IMR-90 (cell line): ENCODE results near the gene COL4A2. TPM values are rescaled to one million over a fixed set of nuclear protein-coding genes. Genes with fewer than 3 reads are reported as not detected.

ENCODE experiments used
- ATAC-seq: fragments of 200-7000 bp; cut with Tn5 transposase; 2 replicates; pipeline ENCODE4 v1.9.1; 2020; ENCODE audit warnings: low read depth, mild to moderate bottlenecking, moderate library complexity
- BruUV-seq: library from RNA; stranded (reverse); fragments of 400-500 nt; replicated peaks from 2 replicates; lab custom pipeline; 2021; lab: Mats Ljungman, UMichigan
- CTCF ChIA-PET: fragments of 300-600 bp; formaldehyde crosslinking; extraction: SDS; loops from one replicate; lab custom pipeline; 2021; ENCODE audit warnings: antibody characterized with exemption; lab: Yijun Ruan, JAX
- POLR2A ChIA-PET: fragments of 300-600 bp; sonication (Branson Sonifier 250); formaldehyde crosslinking; loops from one replicate; lab custom pipeline; 2022; ENCODE audit warnings: antibody characterized with exemption; ENCODE audit not compliant: unreplicated experiment; lab: Charles Lee
- DNase-seq: peaks from one replicate; pipeline ENCODE4 v3.0.0; 2013
- H2AFZ ChIP-seq: replicated peaks from 2 replicates; pipeline ENCODE3; 2013; ENCODE audit warnings: low read length, mild to moderate bottlenecking; ENCODE audit not compliant: poor library complexity
- H2AK5ac ChIP-seq: 2 replicates; pipeline ENCODE4 v1.6.1; 2013; ENCODE audit warnings: low read depth, low read length, inconsistent platforms
- H2AK9ac ChIP-seq: replicated peaks from 2 replicates; pipeline ENCODE3; 2013; ENCODE audit warnings: mild to moderate bottlenecking, low read depth, low read length, moderate library complexity; ENCODE audit not compliant: poor library complexity
- H2BK120ac ChIP-seq: 2 replicates; pipeline ENCODE4 v1.6.1; 2013; ENCODE audit warnings: low read depth, low read length, inconsistent platforms
- H2BK15ac ChIP-seq: 3 replicates; pipeline ENCODE4 v1.6.1; 2013; ENCODE audit warnings: low read depth, low read length, inconsistent platforms
- H2BK20ac ChIP-seq: 2 replicates; pipeline ENCODE4 v1.6.1; 2013; ENCODE audit warnings: low read depth, mild to moderate bottlenecking, inconsistent platforms, low read length, moderate library complexity
- H2BK5ac ChIP-seq: 2 replicates; pipeline ENCODE4 v1.6.1; 2013; ENCODE audit warnings: mild to moderate bottlenecking, low read depth, low read length, inconsistent platforms; ENCODE audit not compliant: poor library complexity, severe bottlenecking
- H3K14ac ChIP-seq: replicated peaks from 2 replicates; pipeline ENCODE4 v1.6.1; 2013; ENCODE audit warnings: low read depth, low read length, inconsistent platforms
- H3K18ac ChIP-seq: 2 replicates; pipeline ENCODE4 v1.6.1; 2013; ENCODE audit warnings: low read depth, low read length, control low read depth
- H3K23ac ChIP-seq: 2 replicates; pipeline ENCODE4 v1.6.1; 2013; ENCODE audit warnings: low read depth, low read length, inconsistent platforms
- H3K27ac ChIP-seq: 2 replicates; pipeline ENCODE4 v1.5.1; 2013; ENCODE audit warnings: mild to moderate bottlenecking, control low read depth, low read length; ENCODE audit not compliant: insufficient read depth
- H3K27me3 ChIP-seq: 2 replicates; pipeline ENCODE4 v1.6.1; 2013; ENCODE audit warnings: low read length; ENCODE audit not compliant: control insufficient read depth, insufficient read depth
- H3K36me3 ChIP-seq: 2 replicates; pipeline ENCODE4 v1.6.1; 2013; ENCODE audit warnings: low read length, mixed read lengths; ENCODE audit not compliant: control insufficient read depth, insufficient read depth
- H3K4ac ChIP-seq: 2 replicates; pipeline ENCODE4 v1.6.1; 2013; ENCODE audit warnings: low read depth, low read length, inconsistent platforms
- H3K4me1 ChIP-seq: 2 replicates; pipeline ENCODE4 v1.6.1; 2013; ENCODE audit warnings: low read length, mixed read lengths; ENCODE audit not compliant: control insufficient read depth, insufficient read depth
- H3K4me2 ChIP-seq: 2 replicates; pipeline ENCODE4 v1.6.1; 2013; ENCODE audit warnings: low read depth, mild to moderate bottlenecking, control low read depth, low read length, moderate library complexity
- H3K4me3 ChIP-seq: 2 replicates; pipeline ENCODE4 v1.5.1; 2013; ENCODE audit warnings: low read depth, mild to moderate bottlenecking, control low read depth, low read length, moderate library complexity; ENCODE audit not compliant: insufficient read depth
- H3K56ac ChIP-seq: 2 replicates; pipeline ENCODE4 v1.6.1; 2013; ENCODE audit warnings: low read length, inconsistent platforms; ENCODE audit not compliant: insufficient read depth; ENCODE audit errors: extremely low read depth
- H3K79me1 ChIP-seq, 2 experiments: 2 replicates each; pipeline ENCODE4 v1.6.1; 2013; ENCODE audit warnings: low read length in 2 of 2, inconsistent platforms in 1 of 2, low read depth in 1 of 2
- H3K9ac ChIP-seq: 2 replicates; pipeline ENCODE4 v1.6.1; 2013; ENCODE audit warnings: low read depth, low read length, control low read depth
- H3K9me1 ChIP-seq: 2 replicates; pipeline ENCODE4 v1.6.1; 2013; ENCODE audit warnings: low read length, inconsistent platforms; ENCODE audit not compliant: insufficient read depth
- H3K9me3 ChIP-seq: 2 replicates; pipeline ENCODE4 v1.6.1; 2013; ENCODE audit warnings: low read length; ENCODE audit not compliant: control insufficient read depth, insufficient read depth
- H4K20me1 ChIP-seq: 2 replicates; pipeline ENCODE4 v1.6.1; 2013; ENCODE audit warnings: low read length, inconsistent platforms; ENCODE audit not compliant: insufficient read depth
- H4K5ac ChIP-seq: 2 replicates; pipeline ENCODE4 v1.6.1; 2013; ENCODE audit warnings: mild to moderate bottlenecking, low read depth, low read length, control low read depth
- H4K8ac ChIP-seq, 2 experiments: 2 replicates each; pipeline ENCODE4 v1.6.1; 2013; ENCODE audit warnings: low read depth in 2 of 2, low read length in 2 of 2, control low read depth in 1 of 2, inconsistent platforms in 1 of 2
- H4K91ac ChIP-seq: 2 replicates; pipeline ENCODE4 v1.6.1; 2013; ENCODE audit warnings: low read depth, low read length, inconsistent platforms; ENCODE audit not compliant: insufficient read depth
- BHLHE40 ChIP-seq: fragments of 150-350 bp; IDR thresholded peaks from 2 replicates; pipeline ENCODE4 v1.6.1; 2016; ENCODE audit warnings: mild to moderate bottlenecking, low read depth, low read length
- CEBPB ChIP-seq: IDR thresholded peaks from 2 replicates; pipeline ENCODE4 v1.6.1; 2012; ENCODE audit warnings: low read depth, low read length, improper control_type of control experiment
- CHD1 ChIP-seq: IDR thresholded peaks from 2 replicates; pipeline ENCODE4 v1.6.1; 2012; ENCODE audit warnings: low read depth, low read length, improper control_type of control experiment
- CTCF ChIP-seq: conservative IDR thresholded peaks from 2 replicates; pipeline ENCODE4 v1.5.1; 2012; ENCODE audit warnings: mild to moderate bottlenecking, low read depth, low read length, improper control_type of control experiment
- ELK1 ChIP-seq: fragments of 150-350 bp; IDR thresholded peaks from 2 replicates; pipeline ENCODE4 v1.6.1; 2016; ENCODE audit warnings: low read depth, mild to moderate bottlenecking, low read length, moderate library complexity, borderline replicate concordance
- FOS ChIP-seq: fragments of 150-350 bp; IDR thresholded peaks from 2 replicates; pipeline ENCODE4 v1.6.1; 2016; ENCODE audit warnings: low read depth, low read length
- MAFK ChIP-seq: IDR thresholded peaks from 2 replicates; pipeline ENCODE4 v1.6.1; 2012; ENCODE audit warnings: low read depth, low read length, improper control_type of control experiment
- MXI1 ChIP-seq: IDR thresholded peaks from 2 replicates; pipeline ENCODE4 v1.6.1; 2012; ENCODE audit warnings: low read depth, mild to moderate bottlenecking, low read length, moderate library complexity, borderline replicate concordance
- NFE2L2 ChIP-seq: fragments of 150-350 bp; IDR thresholded peaks from 2 replicates; pipeline ENCODE4 v1.6.1; 2016; ENCODE audit warnings: low read depth, mild to moderate bottlenecking, low read length
- POLR2A ChIP-seq: IDR thresholded peaks from 2 replicates; pipeline ENCODE4 v1.6.1; 2012; ENCODE audit warnings: mild to moderate bottlenecking, low read depth, low read length
- RCOR1 ChIP-seq: IDR thresholded peaks from 2 replicates; pipeline ENCODE4 v1.6.1; 2012; ENCODE audit warnings: mild to moderate bottlenecking, low read length, improper control_type of control experiment; ENCODE audit not compliant: insufficient replicate concordance
- RFX5 ChIP-seq: IDR thresholded peaks from 2 replicates; pipeline ENCODE4 v1.8.0; 2012; ENCODE audit warnings: low read depth, mild to moderate bottlenecking, low read length, moderate library complexity
- SMC3 ChIP-seq: fragments of 150-350 bp; IDR thresholded peaks from 2 replicates; pipeline ENCODE4 v1.6.1; 2016; ENCODE audit warnings: low read depth, mild to moderate bottlenecking, antibody characterized with exemption, low read length, moderate library complexity
- WGBS, 2 experiments: methylation state at CpG; one replicate each; pipeline versions ENCODE4 v1.1.5 to v1.1.7; 2013; ENCODE audit warnings: missing lambda C conversion rate in 2 of 2; ENCODE audit not compliant: insufficient read length in 1 of 2; ENCODE audit errors: extremely low coverage in 2 of 2; 5-methylcytosine and 5-hydroxymethylcytosine counted together
- dilution Hi-C: fragments of 300-500 bp; cut with HindIII; formaldehyde crosslinking; loops from one replicate; pipeline ENCODE4 v1.14.3; 2018; ENCODE audit warnings: low sequenced_read_pairs; ENCODE audit not compliant: unreplicated experiment
- in situ Hi-C: fragments of 300-500 bp; cut with MboI; formaldehyde crosslinking; loops from 3 replicates; pipeline ENCODE4 v1.14.3; 2019; ENCODE audit warnings: low sequenced_read_pairs, inconsistent platforms, mixed read lengths
- intact Hi-C: fragments of 100-400 bp; cut with micrococcal nuclease; formaldehyde crosslinking; loops from 2 replicates; pipeline ENCODE4 v1.10.0; 2022
- polyA plus RNA-seq, 3 experiments: library from polyadenylated mRNA; depleted of rRNA; stranded (reverse); fragments of >200 nt; gene quantifications; 2 replicates each; pipeline ENCODE4 v1.2.3, GENCODE V29; 2012; ENCODE audit warnings: low replicate concordance in 1 of 3
- total RNA-seq: library from RNA; depleted of rRNA; stranded (reverse); fragments of >200 nt; gene quantifications from 2 replicates; pipeline ENCODE4 v1.2.3, GENCODE V29; 2012
- TF ChIP-seq, protein P1 (sequence below): fragments of 150-350 bp; IDR thresholded peaks from 2 replicates; pipeline ENCODE4 v1.6.1; 2017; ENCODE audit warnings: mild to moderate bottlenecking, antibody characterized with exemption, low read length, low read depth

The COL4A2 gene
- total and polyA plus RNA-seq, 2 of the 4 experiments (the other 2 are of a cell fraction), result 90.7 to 457 TPM

DNA sequence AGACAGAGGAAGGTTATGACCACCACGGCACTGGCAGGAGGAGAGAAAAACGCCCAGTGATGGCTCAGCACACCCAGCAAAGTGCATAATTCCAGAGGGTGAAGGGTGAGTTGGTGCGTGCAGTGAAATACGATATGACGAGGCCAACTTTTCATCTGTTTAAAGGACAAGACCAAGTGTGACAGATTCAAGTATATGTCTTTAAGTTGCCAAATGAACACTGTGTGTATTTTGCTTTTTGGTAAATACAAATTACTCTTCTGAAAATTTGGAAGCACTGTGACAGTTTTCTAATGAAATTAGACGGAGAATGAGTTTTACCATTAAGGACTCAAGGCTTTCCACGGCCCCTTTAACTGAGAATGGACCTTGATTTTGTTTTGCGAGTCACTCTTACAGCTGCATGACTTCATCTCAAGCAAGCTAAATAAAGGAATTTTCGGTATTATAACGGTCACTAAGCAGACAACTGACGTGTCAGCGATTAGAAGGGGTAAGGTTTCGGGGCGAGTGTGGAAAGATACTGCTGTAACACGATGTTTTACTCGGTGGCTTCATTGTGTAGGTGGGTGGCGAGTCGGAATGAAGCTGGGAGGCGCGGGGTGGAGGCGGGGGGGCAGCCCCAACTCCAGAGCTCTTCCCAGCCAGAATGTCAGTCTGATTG lies 22.8 kb downstream of the COL4A2 start:
- H3K4ac ChIP-seq, result peak overlapping the region; percentile 90
- ChIA-PET CTCF (interaction anchor here (0.5 to 1.2 kb wide), 3 partner anchors 17 to 82 kb away, joined by 3 to 5 read pairs (median 3); no protein-coding TSS in a partner anchor), POLR2A (no interaction called here)
- ATAC-seq (peak; percentile 43), DNase-seq (peak; percentile 93)
- dilution Hi-C loops (no loop called here), in situ Hi-C loops (no loop called here), intact Hi-C loops (no loop called here)
- H3K18ac ChIP-seq, result peak overlapping the region; percentile 79
- peak overlapping the region; percentile 89 for H2BK120ac ChIP-seq
- peak overlapping the region; percentile 62; the same call in 1 of the 2 replicates for H3K9ac ChIP-seq
- peaks cover 36 to 90% of the 10 kb centered on the region in 2 experiments for H3K79me1 ChIP-seq
- peaks cover 54% of the 10 kb centered on the region for H4K20me1 ChIP-seq
- peak overlapping the region; percentile 1; the same call in 1 of the 2 replicates for H3K4me3 ChIP-seq
- peak overlapping the region; percentile 82 for H3K14ac ChIP-seq
- peak overlapping the region; percentile 13; the same call in 2 of the 3 replicates for H2BK15ac ChIP-seq
- H3K4me2 ChIP-seq, result peak overlapping the region; percentile 65
- H3K9me1 ChIP-seq, result peaks cover 58% of the 10 kb centered on the region
- H2BK20ac ChIP-seq, result peak overlapping the region; percentile 85
- BruUV-seq, result no TSS peak
- H4K91ac ChIP-seq, result peak overlapping the region; percentile 81
- H2BK5ac ChIP-seq, result peak overlapping the region; percentile 95
- H4K5ac ChIP-seq, result peak overlapping the region; percentile 81
- H3K23ac ChIP-seq, result peak overlapping the region; percentile 86
- H4K8ac ChIP-seq, result peak overlapping the region; percentile 45 to 77
- peak overlapping the region; percentile 77 for H2AFZ ChIP-seq
- H3K36me3 ChIP-seq, result peaks cover 22% of the 10 kb centered on the region
- peaks cover 57% of the 10 kb centered on the region for H3K4me1 ChIP-seq
- H3K27ac ChIP-seq, result peak overlapping the region; percentile 91
- no peaks in the 10 kb centered on the region for H3K9me3 ChIP-seq
- H2AK5ac ChIP-seq, result peak overlapping the region; percentile 93; the same call in 1 of the 2 replicates
- peak overlapping the region; percentile 68; the same call in 1 of the 2 replicates for H3K56ac ChIP-seq
- no peaks in the 10 kb centered on the region for H3K27me3 ChIP-seq
- WGBS, 2 experiments, result 40% methylated on average over 1 of the region's 21 CpGs; no CpG with 5 or more reads in 1 of the 2 experiments
- peak overlapping the region; percentile 85 for H2AK9ac ChIP-seq
- TF ChIP-seq NFE2L2, result peak; percentile 47; the same call in 1 of the 2 replicates
- TF ChIP-seq FOS, result 0 out of 2 replicates have a peak, but pooled peaks have one; percentile 37
- TF ChIP-seq CEBPB, result peak; percentile 55
- TF ChIP-seq, protein P1, sequence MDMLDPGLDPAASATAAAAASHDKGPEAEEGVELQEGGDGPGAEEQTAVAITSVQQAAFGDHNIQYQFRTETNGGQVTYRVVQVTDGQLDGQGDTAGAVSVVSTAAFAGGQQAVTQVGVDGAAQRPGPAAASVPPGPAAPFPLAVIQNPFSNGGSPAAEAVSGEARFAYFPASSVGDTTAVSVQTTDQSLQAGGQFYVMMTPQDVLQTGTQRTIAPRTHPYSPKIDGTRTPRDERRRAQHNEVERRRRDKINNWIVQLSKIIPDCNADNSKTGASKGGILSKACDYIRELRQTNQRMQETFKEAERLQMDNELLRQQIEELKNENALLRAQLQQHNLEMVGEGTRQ, result no peak
- no peak for TF ChIP-seq MXI1
- no peak for TF ChIP-seq SMC3
- 0 out of 2 replicates have a peak, but pooled peaks have one; percentile 6 for TF ChIP-seq POLR2A
- TF ChIP-seq ELK1, result no peak
- TF ChIP-seq RCOR1, result no peak
- TF ChIP-seq RFX5, result no peak
- TF ChIP-seq BHLHE40, result peak; percentile 39
- no peak for TF ChIP-seq CTCF
- TF ChIP-seq CHD1, result 0 out of 2 replicates have a peak, but pooled peaks have one; percentile 37
- peak; percentile 77 for TF ChIP-seq MAFK
